Upper lobe of left lung (tissue), 6 donors: ENCODE measurements around the gene ECE1. TPM values are rescaled to one million over a fixed set of nuclear protein-coding genes. Genes with fewer than 3 reads are reported as not detected.

Source experiments
- ATAC-seq, 2 donors: fragments of 200-7000 bp; cut with Tn5 transposase; one replicate each; pipeline ENCODE4 v1.9.1; 2022; ENCODE audit warnings: mild to moderate bottlenecking in 2 of 2, moderate library complexity in 2 of 2; ENCODE audit not compliant: low FRiP score in 2 of 2
- DNase-seq, 2 donors: peaks; one replicate each; pipeline ENCODE4 v3.0.0-alpha.2; 2019 to 2020
- H3K27ac ChIP-seq, 4 donors: fragments of 200-600 bp; sonication (generic); one replicate each; pipeline ENCODE4 v1.5.1; 2016 to 2019
- H3K27me3 ChIP-seq, 4 donors: fragments of 200-600 bp; sonication (generic); one replicate each; pipeline ENCODE4 v1.5.1; 2017 to 2019
- H3K36me3 ChIP-seq, 4 donors: fragments of 200-600 bp; sonication (generic); one replicate each; pipeline ENCODE4 v1.5.1; 2016 to 2019
- H3K4me1 ChIP-seq, 4 donors: fragments of 200-600 bp; sonication (generic); one replicate each; pipeline ENCODE4 v1.5.1; 2018 to 2019
- H3K4me3 ChIP-seq, 4 donors: fragments of 200-600 bp; sonication (generic); one replicate each; pipeline ENCODE4 v1.5.1; 2017 to 2019; ENCODE audit warnings: mild to moderate bottlenecking in 2 of 4, moderate library complexity in 1 of 4
- H3K9me3 ChIP-seq, 4 donors: fragments of 200-600 bp; sonication (generic); one replicate each; pipeline ENCODE4 v1.5.1; 2018 to 2019
- CTCF ChIP-seq, 6 experiments: fragments of 450-650 bp in 4 of 6; fragments of 200-600 bp in 2 of 6; sonication (generic) in 2 of 6; IDR thresholded peaks; one replicate each; pipeline ENCODE4 v1.5.1; 2016 to 2019; ENCODE audit warnings: antibody characterized with exemption in 6 of 6
- EP300 ChIP-seq, 4 donors: sonication (generic); formaldehyde crosslinking; IDR thresholded peaks; one replicate each; pipeline ENCODE4 v1.5.1; 2017; ENCODE audit warnings: antibody characterized with exemption in 4 of 4, control low read depth in 2 of 4
- POLR2A ChIP-seq, 4 donors: fragments of 450-650 bp; IDR thresholded peaks; one replicate each; pipeline ENCODE4 v1.5.1; 2016 to 2017; ENCODE audit warnings: antibody characterized with exemption in 4 of 4, mild to moderate bottlenecking in 2 of 4
- POLR2AphosphoS5 ChIP-seq, 2 donors: sonication (generic); formaldehyde crosslinking; IDR thresholded peaks; one replicate each; pipeline ENCODE4 v1.5.1; 2017; ENCODE audit warnings: antibody characterized with exemption in 2 of 2
- WGBS, 2 donors: methylation state at CpG; one replicate each; pipeline ENCODE4 v1.1.5; 2017 to 2018; 5-methylcytosine and 5-hydroxymethylcytosine counted together
- total RNA-seq, 6 donors: library from RNA; depleted of rRNA in 4 of 6; stranded (reverse); fragments of >200 nt in 4 of 6; gene quantifications; one replicate each; pipeline versions ENCODE4 v1.1.0 to v1.2.1, GENCODE V29; 2016 to 2021
- donor health status: DM: no; HTN: no; CAD: no; lungs with moderate emphysema.
- donor health status: DM: no; HTN: yes; CAD: no; lungs with severe emphysema.

Gene ECE1
- 100 to 1,000 TPM in 1 of 6 donors, 10 to 100 TPM in 5; 55.8 to 120 (median 74.8) TPM for total RNA-seq

DNA sequence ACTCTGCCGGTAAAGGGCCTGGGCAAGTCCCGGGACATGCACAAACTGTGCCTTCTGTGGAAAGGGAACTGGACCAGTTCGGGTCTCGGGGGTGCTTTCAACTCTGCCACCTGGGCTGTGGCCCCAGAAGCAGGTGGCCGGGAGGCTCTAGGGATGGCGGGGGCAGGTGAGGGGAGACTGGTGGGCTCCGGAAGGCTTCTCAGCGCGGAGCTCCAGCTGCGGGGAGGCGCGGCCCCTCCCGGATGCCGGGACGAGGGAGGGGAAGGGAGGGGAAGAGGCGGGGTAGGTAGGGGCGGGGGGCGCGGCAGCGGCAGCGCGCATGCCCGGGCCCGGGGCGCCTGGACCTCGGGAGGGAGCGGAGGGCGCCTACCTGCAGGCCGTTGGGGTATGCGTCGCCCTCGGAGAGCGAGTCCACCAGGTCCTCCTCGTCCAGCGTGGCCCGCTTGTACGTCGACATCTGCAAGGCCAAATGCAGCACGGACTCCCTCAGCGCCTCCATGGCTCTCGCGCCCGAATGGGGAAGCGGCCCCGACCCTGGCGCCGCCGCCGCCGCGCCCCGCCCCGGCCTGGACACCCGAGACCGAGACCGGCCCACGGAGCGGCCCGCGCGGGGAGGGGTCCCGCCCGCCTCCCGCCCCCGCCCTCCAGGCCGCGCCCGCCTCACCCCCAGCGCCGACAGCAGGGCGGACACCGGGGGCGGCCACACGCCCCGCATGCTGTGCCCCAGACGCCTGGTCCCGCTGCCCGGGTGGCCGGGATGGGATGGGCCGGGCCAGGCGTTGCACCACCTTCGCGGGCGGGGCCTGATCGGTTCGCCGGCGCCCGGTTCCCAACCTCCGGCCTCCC, at the start of gene ECE1:
ECE1 (minus strand) TSS at position 764 of the 846 bp plus-strand sequence; CDS start at position 715, 49 bp downstream.
- DNase-seq (peak; percentile 64 to 94), ATAC-seq (peak; percentile 41 to 76)
- peak within 1 kb of the TSS; percentile 77 to 91 (median 88) for H3K27ac ChIP-seq
- no peaks in the 10 kb centered on the region for H3K27me3 ChIP-seq
- no peaks in the 10 kb centered on the region for H3K36me3 ChIP-seq
- peak within 1 kb of the TSS; percentile 62 to 79 (median 76) for H3K4me3 ChIP-seq
- H3K4me1 ChIP-seq, result peaks cover 49 to 63% (median 56%) of the 10 kb centered on the region in 4 donors
- H3K9me3 ChIP-seq, result no peaks in the 10 kb centered on the region
- WGBS, 2 donors, result 0 to 2% methylated on average over 12 to 33 of the region's 90 CpGs
- TF ChIP-seq EP300 (IDR thresholded peaks at IDR 0.05) (no peak), CTCF (IDR thresholded peaks at IDR 0.05) (no peak), POLR2AphosphoS5 (IDR thresholded peaks at IDR 0.05) (peak in 1 of 2 donors; percentile 45), POLR2A (IDR thresholded peaks at IDR 0.05) (peak in 1 of 4 donors; percentile 40)

DNA sequence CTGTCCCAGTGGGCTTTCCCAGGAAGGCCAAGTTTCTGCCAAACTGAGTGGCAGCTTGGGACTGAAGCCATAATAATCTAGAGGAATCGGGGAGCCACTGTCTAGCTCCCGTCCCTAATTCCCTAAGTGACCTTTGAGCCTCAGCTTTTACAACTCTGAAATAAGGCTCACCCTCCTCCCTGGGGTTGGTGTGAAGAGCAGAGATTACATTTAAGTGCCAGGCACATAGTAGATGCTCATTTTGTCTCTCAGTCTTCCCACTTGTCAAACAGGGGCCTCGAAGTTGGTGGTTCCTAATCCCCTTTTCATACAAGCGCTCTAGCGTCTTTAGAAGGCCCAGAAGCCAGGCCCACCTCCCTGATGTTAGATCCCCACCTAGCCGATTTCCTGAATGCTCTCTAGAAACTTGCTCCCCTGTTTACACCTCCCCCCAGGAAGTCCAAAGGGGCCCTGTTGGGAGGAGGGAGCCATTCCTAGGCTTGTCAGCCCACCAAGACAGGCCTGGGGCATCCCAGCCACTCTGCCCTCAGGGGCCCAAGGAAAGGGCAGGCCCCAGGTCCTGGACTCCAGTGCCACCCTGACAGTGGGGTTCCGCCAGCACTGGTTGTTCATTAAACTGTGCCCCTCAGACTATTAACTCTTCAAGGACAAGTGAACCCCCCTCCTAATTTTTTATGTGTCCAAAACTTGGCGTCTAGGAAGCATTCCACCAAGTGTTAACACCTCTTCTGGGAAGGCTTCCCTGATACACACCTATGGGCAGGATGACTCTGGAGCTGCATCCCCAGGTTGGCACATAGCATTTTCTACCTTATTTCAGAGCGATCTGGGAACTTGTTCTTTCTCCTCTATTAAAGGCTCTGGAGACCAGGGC, 49.3 kb upstream of the ECE1 start:
- Histone ChIP-seq H3K4me1 (peaks cover 82 to 98% (median 88%) of the 10 kb centered on the region in 4 donors), H3K4me3 (no peak overlapping the region), H3K36me3 (peaks cover 0 to 4% (median 0%) of the 10 kb centered on the region in 4 donors), H3K27ac (peak overlapping the region; percentile 81 to 91 (median 87)), H3K9me3 (no peaks in the 10 kb centered on the region), H3K27me3 (no peaks in the 10 kb centered on the region)
- TF ChIP-seq POLR2AphosphoS5 (IDR thresholded peaks at IDR 0.05), result no peak
- no peak for TF ChIP-seq POLR2A (IDR thresholded peaks at IDR 0.05)
- no peak for TF ChIP-seq CTCF (IDR thresholded peaks at IDR 0.05)
- no peak for TF ChIP-seq EP300 (IDR thresholded peaks at IDR 0.05)
- WGBS, 2 donors, result 64 to 77% methylated on average over 8 to 9 of the region's 9 CpGs
- ATAC-seq (no peak), DNase-seq (no peak)

GRCh38 chr1:21338573-21339355, 48.5 kb upstream of the ECE1 start:
- Histone ChIP-seq H3K9me3 (no peaks in the 10 kb centered on the region), H3K4me3 (no peak overlapping the region), H3K4me1 (peaks cover 86 to 98% (median 94%) of the 10 kb centered on the region in 4 donors), H3K27ac (peak overlapping the region; percentile 81 to 91 (median 87)), H3K27me3 (no peaks in the 10 kb centered on the region), H3K36me3 (peaks cover 0 to 4% (median 0%) of the 10 kb centered on the region in 4 donors)
- ATAC-seq (peak in 1 of 2 donors; percentile 66), DNase-seq (peak; percentile 50 to 61)
- peak; percentile 5 to 90 for TF ChIP-seq POLR2AphosphoS5 (IDR thresholded peaks at IDR 0.05)
- peak in 1 of 4 donors; percentile 35 for TF ChIP-seq EP300 (IDR thresholded peaks at IDR 0.05)
- TF ChIP-seq POLR2A (IDR thresholded peaks at IDR 0.05), result no peak
- 49 to 57% methylated on average over 8 to 10 of the region's 10 CpGs for WGBS, 2 donors

GRCh38 chr1:21337928-21338572, 47.8 kb upstream of the ECE1 start:
- DNase-seq (peak; percentile 55 to 89), ATAC-seq (peak; percentile 77 to 84)
- Histone ChIP-seq H3K4me1 (peaks cover 88 to 98% (median 94%) of the 10 kb centered on the region in 4 donors), H3K27ac (peak overlapping the region; percentile 81 to 91 (median 87)), H3K27me3 (no peaks in the 10 kb centered on the region), H3K9me3 (no peaks in the 10 kb centered on the region), H3K4me3 (no peak overlapping the region), H3K36me3 (peaks cover 0 to 4% (median 0%) of the 10 kb centered on the region in 4 donors)
- 23 to 26% methylated on average over 6 of the region's 7 CpGs for WGBS, 2 donors
- peak in 1 of 4 donors; percentile 29 for TF ChIP-seq POLR2A (IDR thresholded peaks at IDR 0.05)
- TF ChIP-seq CTCF (IDR thresholded peaks at IDR 0.05), result no peak
- peak in 2 of 4 donors; percentile 10 to 52 for TF ChIP-seq EP300 (IDR thresholded peaks at IDR 0.05)
- peak; percentile 72 to 84 for TF ChIP-seq POLR2AphosphoS5 (IDR thresholded peaks at IDR 0.05)
